Measurements from ENCODE around the gene ZNRF3.

DNA sequence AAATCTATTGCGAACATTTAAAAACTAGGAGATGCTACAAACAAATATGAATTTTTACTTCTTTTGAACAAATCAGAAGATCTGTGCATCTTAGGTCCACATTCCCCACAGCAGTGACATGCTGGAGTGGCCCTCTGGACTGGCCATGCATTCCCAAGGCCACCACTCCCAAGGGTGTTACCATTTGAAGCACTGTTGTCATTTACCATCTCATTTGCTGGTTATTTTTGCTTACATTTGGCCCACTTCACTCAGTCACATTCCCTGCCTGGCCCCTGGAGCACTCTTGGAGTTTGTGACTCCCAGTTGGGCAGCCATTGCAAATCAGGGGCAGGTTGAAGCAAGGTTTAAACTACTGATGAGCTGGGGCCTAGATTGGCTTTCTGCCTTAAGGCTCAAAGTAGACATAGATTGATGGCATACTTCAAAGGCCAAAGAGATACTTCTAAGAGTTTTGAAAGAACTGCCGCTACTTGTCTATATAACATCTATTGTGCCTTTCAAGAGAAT, 8.5 kb upstream of the ZNRF3 start:
- TF ChIP-seq, protein P1, sequence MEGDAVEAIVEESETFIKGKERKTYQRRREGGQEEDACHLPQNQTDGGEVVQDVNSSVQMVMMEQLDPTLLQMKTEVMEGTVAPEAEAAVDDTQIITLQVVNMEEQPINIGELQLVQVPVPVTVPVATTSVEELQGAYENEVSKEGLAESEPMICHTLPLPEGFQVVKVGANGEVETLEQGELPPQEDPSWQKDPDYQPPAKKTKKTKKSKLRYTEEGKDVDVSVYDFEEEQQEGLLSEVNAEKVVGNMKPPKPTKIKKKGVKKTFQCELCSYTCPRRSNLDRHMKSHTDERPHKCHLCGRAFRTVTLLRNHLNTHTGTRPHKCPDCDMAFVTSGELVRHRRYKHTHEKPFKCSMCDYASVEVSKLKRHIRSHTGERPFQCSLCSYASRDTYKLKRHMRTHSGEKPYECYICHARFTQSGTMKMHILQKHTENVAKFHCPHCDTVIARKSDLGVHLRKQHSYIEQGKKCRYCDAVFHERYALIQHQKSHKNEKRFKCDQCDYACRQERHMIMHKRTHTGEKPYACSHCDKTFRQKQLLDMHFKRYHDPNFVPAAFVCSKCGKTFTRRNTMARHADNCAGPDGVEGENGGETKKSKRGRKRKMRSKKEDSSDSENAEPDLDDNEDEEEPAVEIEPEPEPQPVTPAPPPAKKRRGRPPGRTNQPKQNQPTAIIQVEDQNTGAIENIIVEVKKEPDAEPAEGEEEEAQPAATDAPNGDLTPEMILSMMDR (IDR thresholded peaks at IDR 0.05) = no peak
- TF ChIP-seq POLR2A (IDR thresholded peaks at IDR 0.05) = no peak
